Tibial nerve (tissue), 4 donors: ENCODE measurements around the gene RCSD1. TPM values are rescaled to one million over a fixed set of nuclear protein-coding genes. Genes with fewer than 3 reads are reported as not detected.
"Not testable (repeated sequence)": the region's sequence is repeated elsewhere in the genome, so short reads cannot be mapped to it uniquely, and the experiment has no call there.

Experiments used
- DNase-seq, 2 donors: peaks; one replicate each; pipeline ENCODE4 v3.0.0-alpha.2; 2019; ENCODE audit warnings: low spot score in 2 of 2
- H3K27ac ChIP-seq, 4 donors: fragments of 200-600 bp; sonication (generic) in 3 of 4; one replicate each; pipeline ENCODE4 v1.5.1; 2017 to 2019; ENCODE audit warnings: mild to moderate bottlenecking in 1 of 4
- H3K27me3 ChIP-seq, 2 donors: fragments of 200-600 bp; sonication (generic) in 1 of 2; one replicate each; pipeline versions ENCODE4 v1.5.1 to v1.6.0; 2017 to 2019
- H3K36me3 ChIP-seq, 3 donors: fragments of 200-600 bp; sonication (generic); one replicate each; pipeline ENCODE4 v1.5.1; 2018 to 2019
- H3K4me1 ChIP-seq, 4 donors: fragments of 200-600 bp; sonication (generic) in 3 of 4; one replicate each; pipeline ENCODE4 v1.5.1; 2017 to 2019
- H3K4me3 ChIP-seq, 4 donors: fragments of 200-600 bp; sonication (generic) in 3 of 4; one replicate each; pipeline ENCODE4 v1.5.1; 2017 to 2019; ENCODE audit warnings: mild to moderate bottlenecking in 1 of 4, moderate library complexity in 1 of 4
- H3K9me3 ChIP-seq, 4 donors: fragments of 200-600 bp; sonication (generic) in 3 of 4; one replicate each; pipeline ENCODE4 v1.5.1; 2017 to 2019
- CTCF ChIP-seq, 5 experiments: fragments of 200-600 bp in 3 of 5; fragments of 450-650 bp in 2 of 5; sonication (generic) in 3 of 5; IDR thresholded peaks; one replicate each; pipeline ENCODE4 v1.5.1; 2016 to 2019; ENCODE audit warnings: antibody characterized with exemption in 5 of 5, mild to moderate bottlenecking in 3 of 5, moderate library complexity in 2 of 5
- EP300 ChIP-seq, 2 donors: sonication (generic); formaldehyde crosslinking; IDR thresholded peaks; one replicate each; pipeline ENCODE4 v1.6.1; 2017; ENCODE audit warnings: antibody characterized with exemption in 2 of 2, mild to moderate bottlenecking in 1 of 2
- POLR2A ChIP-seq, 2 donors: fragments of 450-650 bp; IDR thresholded peaks; one replicate each; pipeline ENCODE4 v1.6.1; 2017; ENCODE audit warnings: antibody characterized with exemption in 2 of 2, mild to moderate bottlenecking in 2 of 2, moderate library complexity in 2 of 2
- WGBS, 2 donors: methylation state at CpG; one replicate each; pipeline ENCODE4 v1.1.5; 2018; 5-methylcytosine and 5-hydroxymethylcytosine counted together
- total RNA-seq, 4 donors: library from RNA; depleted of rRNA; stranded (reverse); fragments of >200 nt; gene quantifications; one replicate each; pipeline ENCODE4 v1.1.0, GENCODE V29; 2016

RCSD1 gene
- total RNA-seq, 4 donors from 2014 or later, result 10.0 to 17.7 (median 12.9) TPM

- H3K4me1 ChIP-seq, result peaks cover 0 to 15% (median 7%) of the 10 kb centered on the region in 4 donors
- no peak overlapping the region for H3K4me3 ChIP-seq
- H3K27me3 ChIP-seq, result no peaks in the 10 kb centered on the region
- TF ChIP-seq EP300 (IDR thresholded peaks at IDR 0.05), result no peak
- no peak for TF ChIP-seq CTCF (IDR thresholded peaks at IDR 0.05)
- TF ChIP-seq POLR2A (IDR thresholded peaks at IDR 0.05), result no peak
- 82 to 91% methylated on average over 2 of the region's 2 CpGs for WGBS, 2 donors
- H3K9me3 ChIP-seq, result peaks cover 0 to 7% (median 0%) of the 10 kb centered on the region in 4 donors
- no peak overlapping the region for H3K27ac ChIP-seq
- no peak for DNase-seq
- H3K36me3 ChIP-seq, result no peaks in the 10 kb centered on the region
These were observed 17.2 kb upstream of the RCSD1 start for GRCh38 chr1:167612587-167613385.

- WGBS, 2 donors, result 86% methylated on average over 2 of the region's 2 CpGs
- peaks cover 0 to 20% (median 11%) of the 10 kb centered on the region in 4 donors for H3K4me1 ChIP-seq
- not testable (repeated sequence) for H3K36me3 ChIP-seq, DNase-seq, H3K27me3 ChIP-seq, H3K9me3 ChIP-seq, H3K27ac ChIP-seq, H3K4me3 ChIP-seq
These were observed 16.0 kb upstream of the RCSD1 start for GRCh38 chr1:167613984-167614383.

GRCh38 chr1:167614851-167615250 is 15.2 kb upstream of the RCSD1 start:
- no peak overlapping the region for H3K27ac ChIP-seq
- 76 to 85% methylated on average over 1 of the region's 1 CpG for WGBS, 2 donors
- TF ChIP-seq CTCF (IDR thresholded peaks at IDR 0.05) (no peak), POLR2A (IDR thresholded peaks at IDR 0.05) (no peak), EP300 (IDR thresholded peaks at IDR 0.05) (no peak)
- no peaks in the 10 kb centered on the region for H3K27me3 ChIP-seq
- no peak for DNase-seq
- H3K36me3 ChIP-seq, result no peaks in the 10 kb centered on the region
- no peaks in the 10 kb centered on the region for H3K9me3 ChIP-seq
- peaks cover 0 to 20% (median 12%) of the 10 kb centered on the region in 4 donors for H3K4me1 ChIP-seq
- H3K4me3 ChIP-seq, result no peak overlapping the region

- peak overlapping the region in 1 of 4 donors; percentile 18 for H3K4me3 ChIP-seq
- no peaks in the 10 kb centered on the region for H3K9me3 ChIP-seq
- H3K36me3 ChIP-seq, result no peaks in the 10 kb centered on the region
- H3K4me1 ChIP-seq, result peaks cover 0 to 20% (median 13%) of the 10 kb centered on the region in 4 donors
- DNase-seq, result no peak
- WGBS, 2 donors, result 87% methylated on average over 8 of the region's 8 CpGs
- peak overlapping the region in 3 of 4 donors; percentile 54 to 79 (median 78) for H3K27ac ChIP-seq
- TF ChIP-seq POLR2A (IDR thresholded peaks at IDR 0.05) (no peak), EP300 (IDR thresholded peaks at IDR 0.05) (no peak), CTCF (IDR thresholded peaks at IDR 0.05) (no peak)
- H3K27me3 ChIP-seq, result no peaks in the 10 kb centered on the region
These were observed 13.5 kb upstream of the RCSD1 start for GRCh38 chr1:167616521-167616920.

- TF ChIP-seq CTCF (IDR thresholded peaks at IDR 0.05) (no peak), EP300 (IDR thresholded peaks at IDR 0.05) (peak in 1 of 2 donors; percentile 72)
These were observed 12.6 kb upstream of the RCSD1 start for GRCh38 chr1:167617153-167618147.

More at GRCh38 chr1:167617153-167618147, 12.6 kb upstream of the RCSD1 start:
- Histone ChIP-seq H3K4me3 (peak overlapping the region in 1 of 4 donors; percentile 18), H3K27me3 (no peaks in the 10 kb centered on the region), H3K9me3 (no peaks in the 10 kb centered on the region), H3K4me1 (peaks cover 0 to 20% (median 13%) of the 10 kb centered on the region in 4 donors), H3K27ac (peak overlapping the region in 3 of 4 donors; percentile 54 to 79 (median 78)), H3K36me3 (no peaks in the 10 kb centered on the region)
- peak in 1 of 2 donors; percentile 37 for DNase-seq
- 26 to 28% methylated on average over 7 to 8 of the region's 8 CpGs for WGBS, 2 donors
